ENCODE measurements around the gene KCNJ12.

DNA sequence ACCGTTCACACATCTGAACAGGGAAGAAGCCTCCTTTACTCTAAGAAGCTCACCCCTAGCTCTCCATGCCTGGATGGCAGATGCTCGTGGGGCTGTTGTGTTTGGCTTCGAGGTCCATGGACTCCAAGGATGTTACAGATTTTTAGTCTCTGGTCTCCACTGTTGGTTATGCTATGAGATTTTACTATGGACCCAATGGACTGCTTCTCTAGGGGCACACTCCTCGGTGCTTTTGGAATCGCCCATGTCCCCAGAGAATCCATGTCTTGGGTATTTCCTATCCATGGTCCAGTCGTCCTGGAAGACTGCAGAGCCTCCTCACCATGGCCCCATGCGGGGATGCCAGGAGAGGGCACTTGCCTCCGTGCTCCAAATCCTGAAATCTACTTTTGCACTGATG lies 83.4 kb downstream of the KCNJ12 start:
- TF ChIP-seq POLR2A (IDR thresholded peaks at IDR 0.05): no peak
- TF ChIP-seq, protein P1, sequence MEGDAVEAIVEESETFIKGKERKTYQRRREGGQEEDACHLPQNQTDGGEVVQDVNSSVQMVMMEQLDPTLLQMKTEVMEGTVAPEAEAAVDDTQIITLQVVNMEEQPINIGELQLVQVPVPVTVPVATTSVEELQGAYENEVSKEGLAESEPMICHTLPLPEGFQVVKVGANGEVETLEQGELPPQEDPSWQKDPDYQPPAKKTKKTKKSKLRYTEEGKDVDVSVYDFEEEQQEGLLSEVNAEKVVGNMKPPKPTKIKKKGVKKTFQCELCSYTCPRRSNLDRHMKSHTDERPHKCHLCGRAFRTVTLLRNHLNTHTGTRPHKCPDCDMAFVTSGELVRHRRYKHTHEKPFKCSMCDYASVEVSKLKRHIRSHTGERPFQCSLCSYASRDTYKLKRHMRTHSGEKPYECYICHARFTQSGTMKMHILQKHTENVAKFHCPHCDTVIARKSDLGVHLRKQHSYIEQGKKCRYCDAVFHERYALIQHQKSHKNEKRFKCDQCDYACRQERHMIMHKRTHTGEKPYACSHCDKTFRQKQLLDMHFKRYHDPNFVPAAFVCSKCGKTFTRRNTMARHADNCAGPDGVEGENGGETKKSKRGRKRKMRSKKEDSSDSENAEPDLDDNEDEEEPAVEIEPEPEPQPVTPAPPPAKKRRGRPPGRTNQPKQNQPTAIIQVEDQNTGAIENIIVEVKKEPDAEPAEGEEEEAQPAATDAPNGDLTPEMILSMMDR (IDR thresholded peaks at IDR 0.05 in 4 of 5, conservative IDR thresholded peaks at IDR 0.05 in 1 of 5): no peak

Measured in gastrocnemius medialis (tissue), 4 donors.